Amygdala (tissue), 56 donors: Measurements from ENCODE around the gene SECISBP2L.

Experiments
- DNase-seq, 56 donors: peaks; one replicate each; lab custom pipeline; 2025; lab: John Stamatoyannopoulos, UW

Gene SECISBP2L

GRCh38 chr15:49024840-49025239 is 21.4 kb downstream of the SECISBP2L start:
- no peak for DNase-seq

- no peak for DNase-seq
Observed at GRCh38 chr15:49023354-49023753, 22.9 kb downstream of the SECISBP2L start.

GRCh38 chr15:49015896-49016295 is 30.4 kb downstream of the SECISBP2L start:
- no peak for DNase-seq

GRCh38 chr15:48999314-48999713 is 46.9 kb downstream of the SECISBP2L start:
- no peak for DNase-seq

- no peak for DNase-seq
Observed at GRCh38 chr15:48996276-48996675, 50.0 kb downstream of the SECISBP2L start.

- DNase-seq, result no peak
Observed at GRCh38 chr15:48993380-48993779, 52.9 kb downstream of the SECISBP2L start.

- DNase-seq, result no peak
Observed at GRCh38 chr15:48992545-48992944, 53.7 kb downstream of the SECISBP2L start.

- peak in 5 of 56 donors; percentile 8 to 25 (median 16) for DNase-seq
Observed at GRCh38 chr15:48992096-48992495, 54.1 kb downstream of the SECISBP2L start.

- no peak for DNase-seq
Observed at GRCh38 chr15:48989170-48989569, 57.1 kb downstream of the SECISBP2L start.

GRCh38 chr15:48987142-48987541 is 59.1 kb downstream of the SECISBP2L start:
- DNase-seq, result no peak

GRCh38 chr15:48986240-48986639 is 60.0 kb downstream of the SECISBP2L start:
- DNase-seq, result no peak

- DNase-seq, result no peak
Observed at GRCh38 chr15:48985516-48985915, 60.7 kb downstream of the SECISBP2L start.

- no peak for DNase-seq
Observed at GRCh38 chr15:48984811-48985352, 61.4 kb downstream of the SECISBP2L start.

- no peak for DNase-seq
Observed at GRCh38 chr15:48984021-48984710, 62.1 kb downstream of the SECISBP2L start.

GRCh38 chr15:48983300-48983699 is 62.9 kb downstream of the SECISBP2L start:
- no peak for DNase-seq

- no peak for DNase-seq
Observed at GRCh38 chr15:48981941-48982340, 64.3 kb downstream of the SECISBP2L start.

- DNase-seq, result no peak
Observed at GRCh38 chr15:48978638-48979037, 67.6 kb downstream of the SECISBP2L start.

- DNase-seq, result peak in 17 of 56 donors; percentile 42 to 81 (median 63)
Observed at GRCh38 chr15:48976444-48977088, 69.7 kb downstream of the SECISBP2L start.

- peak; percentile 57 to 96 (median 87) for DNase-seq
Observed at GRCh38 chr15:48975472-48976419, 70.5 kb downstream of the SECISBP2L start.

GRCh38 chr15:48974882-48975281 is 71.4 kb downstream of the SECISBP2L start:
- peak in 4 of 56 donors; percentile 9 to 28 (median 16) for DNase-seq
